Measurements from ENCODE around the gene ZNF521.

The ZNF521 gene

DNA sequence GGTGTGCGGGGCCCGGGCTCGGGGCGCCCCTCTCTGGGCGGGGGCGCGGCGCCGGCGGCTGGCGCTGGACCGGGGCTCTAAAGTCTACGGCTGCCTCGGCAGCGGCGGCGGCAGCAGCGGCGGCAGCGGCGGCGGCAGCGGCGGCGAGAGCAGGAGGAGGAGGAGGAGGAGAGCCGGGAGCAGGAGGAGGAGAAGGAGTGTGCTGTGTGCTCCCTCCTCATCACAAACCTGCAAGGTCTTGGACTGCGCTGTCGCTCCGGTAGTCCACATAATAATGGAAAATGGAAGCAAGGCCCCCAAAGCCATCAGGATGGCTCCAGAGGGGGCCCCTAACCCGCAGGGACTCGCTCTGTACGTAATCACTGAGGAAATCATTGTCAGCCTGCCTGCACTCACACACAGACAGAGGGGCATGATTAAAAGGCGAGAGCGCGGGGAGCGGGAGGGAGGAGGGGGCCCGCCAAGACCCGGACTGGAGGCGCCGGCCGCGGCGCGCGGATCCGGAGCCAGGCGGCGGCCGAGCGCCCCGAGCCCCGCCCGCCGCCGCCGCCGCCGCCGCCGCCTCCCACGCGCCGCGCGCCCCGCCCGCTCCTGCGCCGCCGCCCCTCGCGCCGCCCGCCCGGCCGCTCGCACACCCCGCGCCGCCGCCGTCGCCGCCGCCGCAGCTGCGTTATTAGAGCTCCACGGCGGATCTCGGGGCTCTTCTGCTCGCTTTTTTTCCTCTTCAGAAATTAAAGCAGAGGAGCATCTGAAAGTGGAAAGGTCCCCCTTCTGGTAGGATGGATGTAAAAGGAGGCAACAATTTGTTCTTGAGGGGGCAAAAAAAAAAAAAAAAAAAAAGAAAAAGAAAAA lies at the start of gene ZNF521:
Gene ZNF521 (minus strand): TSS at position 390 of the 852 bp plus-strand sequence. CDS start 1,220 bp downstream, outside the sequence.
- H3K4me1 ChIP-seq (ENCODE audit: insufficient read depth, low read length): peaks cover 36% of the 10 kb centered on the region

DNA sequence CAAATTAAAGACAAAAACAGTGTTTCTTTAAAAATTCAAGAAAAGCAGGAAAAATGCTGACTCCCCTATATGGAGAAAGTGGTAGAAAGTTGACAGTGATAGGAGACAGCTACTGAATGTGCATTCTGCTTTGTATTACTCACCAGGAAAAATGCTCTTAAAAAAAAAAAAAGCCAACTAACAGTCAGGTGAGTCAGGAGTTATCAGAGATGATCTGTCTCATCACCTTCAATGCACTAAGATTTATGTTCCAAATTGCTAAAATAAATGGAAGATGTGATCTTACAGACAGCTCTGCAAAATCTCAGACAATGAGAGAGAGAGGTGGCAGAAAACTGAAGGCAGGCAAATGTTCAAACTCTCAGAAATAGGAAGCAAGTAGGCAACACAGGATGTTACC lies 47.6 kb upstream of the ZNF521 start:
- H3K4me3 ChIP-seq (ENCODE audit: low read length): no peak overlapping the region

More for the DNA sequence above, at the start of gene ZNF521:
- Histone ChIP-seq H3K4me3 (ENCODE audit: low read length) (peak within 1 kb of the TSS; percentile 100), H3K27me3 (ENCODE audit: insufficient read depth, low read length) (no peaks in the 10 kb centered on the region), H3K36me3 (ENCODE audit: insufficient read depth, low read length) (no peaks in the 10 kb centered on the region), H2AFZ (ENCODE audit: low read depth, low read length) (peak within 1 kb of the TSS; percentile 32), H3K9me3 (ENCODE audit: low read length) (no peaks in the 10 kb centered on the region)

DNA sequence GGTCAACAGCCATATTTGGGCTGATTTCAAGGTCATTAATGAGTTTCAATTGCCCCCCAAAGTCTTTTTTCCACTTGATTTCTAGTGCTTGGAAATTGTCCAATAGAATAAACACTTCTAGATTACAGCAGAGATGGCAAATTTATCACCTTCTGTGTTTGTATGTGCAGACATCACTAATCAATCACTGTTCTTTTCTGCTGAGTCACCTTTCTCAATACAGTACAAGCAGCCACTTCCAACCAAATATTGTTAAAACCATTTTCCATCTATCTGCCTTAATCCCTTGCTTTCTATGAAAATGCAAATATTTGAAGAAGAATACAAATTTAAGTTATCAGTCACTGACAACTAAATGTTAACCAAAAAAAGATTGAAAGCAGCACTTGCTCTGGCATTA lies 40.2 kb upstream of the ZNF521 start:
- Histone ChIP-seq H3K36me3 (ENCODE audit: insufficient read depth, low read length) (no peaks in the 10 kb centered on the region), H3K4me3 (ENCODE audit: low read length) (no peak overlapping the region), H3K27me3 (ENCODE audit: insufficient read depth, low read length) (no peaks in the 10 kb centered on the region), H3K4me1 (ENCODE audit: insufficient read depth, low read length) (no peaks in the 10 kb centered on the region), H2AFZ (ENCODE audit: low read depth, low read length) (no peak overlapping the region), H3K9me3 (ENCODE audit: low read length) (no peaks in the 10 kb centered on the region)

More for the DNA sequence above, 47.6 kb upstream of the ZNF521 start:
- Histone ChIP-seq H3K27me3 (ENCODE audit: insufficient read depth, low read length) (no peaks in the 10 kb centered on the region), H3K36me3 (ENCODE audit: insufficient read depth, low read length) (no peaks in the 10 kb centered on the region), H3K9me3 (ENCODE audit: low read length) (no peaks in the 10 kb centered on the region), H3K4me1 (ENCODE audit: insufficient read depth, low read length) (no peaks in the 10 kb centered on the region), H2AFZ (ENCODE audit: low read depth, low read length) (no peak overlapping the region)

DNA sequence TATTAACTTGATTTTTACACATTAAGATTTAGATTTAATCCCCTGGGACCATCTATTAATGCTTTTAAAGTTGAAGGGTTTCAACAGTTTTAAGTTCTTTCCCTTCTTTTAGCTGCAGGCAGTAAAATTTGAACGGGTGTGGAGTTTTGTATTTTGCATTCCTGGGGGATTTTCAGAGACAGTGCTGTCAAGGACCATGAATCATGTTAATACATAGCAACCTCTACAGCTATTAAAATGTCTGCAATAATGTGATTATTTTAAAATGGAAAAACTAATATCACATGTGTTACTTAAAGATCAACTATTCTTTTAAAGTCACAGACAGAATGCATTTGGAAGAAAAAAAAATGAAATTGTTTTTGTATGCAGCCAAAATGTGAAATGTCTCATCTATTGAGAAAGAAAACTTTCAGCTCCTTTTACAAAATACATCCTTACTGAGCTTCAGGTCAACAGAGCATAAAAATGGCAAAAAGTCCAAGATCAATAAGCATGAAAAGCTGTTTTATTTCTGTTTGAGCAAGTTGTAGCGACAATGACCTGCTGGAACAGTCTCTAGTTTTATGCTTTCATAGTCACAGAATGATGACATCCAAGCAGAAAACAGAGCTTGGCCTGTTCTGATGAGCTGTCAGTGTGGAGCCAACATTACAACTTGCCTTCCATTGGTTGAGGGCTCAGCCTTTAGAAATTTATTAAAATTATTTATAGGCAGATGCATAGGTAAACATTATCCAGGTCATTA lies 21.6 kb upstream of the ZNF521 start:
- H3K36me3 ChIP-seq (ENCODE audit: insufficient read depth, low read length): no peaks in the 10 kb centered on the region
- H3K4me1 ChIP-seq (ENCODE audit: insufficient read depth, low read length): peaks cover 17% of the 10 kb centered on the region
- peak overlapping the region; percentile 48 for H2AFZ ChIP-seq (ENCODE audit: low read depth, low read length)
- H3K27me3 ChIP-seq (ENCODE audit: insufficient read depth, low read length): no peaks in the 10 kb centered on the region
- no peaks in the 10 kb centered on the region for H3K9me3 ChIP-seq (ENCODE audit: low read length)
- H3K4me3 ChIP-seq (ENCODE audit: low read length): no peak overlapping the region

DNA sequence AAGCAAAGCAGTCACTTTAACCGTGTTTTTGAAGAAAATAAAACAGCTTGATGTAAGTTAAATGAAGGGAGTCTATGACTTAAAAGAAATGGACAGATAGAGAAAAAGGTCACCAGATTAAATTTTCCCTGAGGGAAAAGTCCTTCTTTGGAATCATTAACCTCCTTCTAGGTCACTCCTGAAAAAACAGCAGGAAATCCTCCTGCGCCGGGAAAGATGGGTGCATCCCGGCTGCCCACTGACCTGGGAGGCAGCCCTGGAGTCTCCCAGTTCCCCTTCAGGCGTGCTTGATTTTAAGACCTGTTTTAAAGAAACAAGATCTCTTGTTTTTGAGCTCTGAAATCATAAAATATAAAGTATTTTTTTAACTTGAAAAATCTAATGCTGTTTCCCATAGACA lies 18.4 kb upstream of the ZNF521 start:
- peaks cover 7% of the 10 kb centered on the region for H3K9me3 ChIP-seq (ENCODE audit: low read length)
- no peaks in the 10 kb centered on the region for H3K36me3 ChIP-seq (ENCODE audit: insufficient read depth, low read length)
- H3K27me3 ChIP-seq (ENCODE audit: insufficient read depth, low read length): no peaks in the 10 kb centered on the region
- H3K4me3 ChIP-seq (ENCODE audit: low read length): no peak overlapping the region
- no peak overlapping the region for H2AFZ ChIP-seq (ENCODE audit: low read depth, low read length)
- peaks cover 17% of the 10 kb centered on the region for H3K4me1 ChIP-seq (ENCODE audit: insufficient read depth, low read length)

DNA sequence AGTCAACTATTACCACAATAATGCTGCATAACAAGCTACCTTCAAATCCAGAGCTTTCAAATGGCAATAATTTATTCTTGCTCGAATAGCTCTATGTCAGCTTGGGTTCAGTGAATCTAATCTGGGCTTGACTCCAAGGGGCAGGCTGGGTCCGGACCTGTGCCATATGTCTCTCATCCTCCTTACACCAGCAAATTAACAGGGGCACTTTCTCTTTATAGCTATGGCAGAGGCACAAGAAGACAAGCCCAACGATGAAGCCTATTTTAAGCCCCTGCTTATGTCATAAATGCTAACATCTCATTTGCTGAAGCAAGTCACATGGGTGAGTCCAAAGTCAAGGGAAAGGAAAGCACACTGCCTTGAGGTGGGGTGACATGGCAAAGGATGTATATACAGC lies 13.3 kb upstream of the ZNF521 start:
- no peaks in the 10 kb centered on the region for H3K4me1 ChIP-seq (ENCODE audit: insufficient read depth, low read length)
- no peak overlapping the region for H2AFZ ChIP-seq (ENCODE audit: low read depth, low read length)
- H3K9me3 ChIP-seq (ENCODE audit: low read length): peaks cover 12% of the 10 kb centered on the region
- H3K27me3 ChIP-seq (ENCODE audit: insufficient read depth, low read length): no peaks in the 10 kb centered on the region
- H3K4me3 ChIP-seq (ENCODE audit: low read length): no peak overlapping the region
- H3K36me3 ChIP-seq (ENCODE audit: insufficient read depth, low read length): no peaks in the 10 kb centered on the region

DNA sequence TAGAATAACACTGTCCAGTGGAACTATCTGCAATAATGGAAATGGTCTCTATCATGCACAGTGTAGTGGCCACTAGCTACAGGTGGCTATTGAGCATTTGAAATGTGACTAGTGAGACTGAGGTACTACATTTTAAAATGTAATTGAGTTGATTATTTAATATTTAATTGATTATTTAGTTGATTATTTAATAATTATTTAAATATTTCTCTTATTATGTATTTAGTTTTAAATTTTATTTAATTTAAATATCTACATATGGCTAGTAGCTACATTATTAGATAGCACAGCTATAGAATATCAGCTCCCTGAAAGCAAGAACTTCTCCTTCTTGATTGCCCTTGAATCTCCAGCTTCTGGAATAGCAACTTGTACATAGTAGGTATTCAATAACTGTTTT lies 12.8 kb upstream of the ZNF521 start:
- Histone ChIP-seq H3K9me3 (ENCODE audit: low read length) (peaks cover 12% of the 10 kb centered on the region), H3K4me1 (ENCODE audit: insufficient read depth, low read length) (no peaks in the 10 kb centered on the region), H3K36me3 (ENCODE audit: insufficient read depth, low read length) (no peaks in the 10 kb centered on the region), H2AFZ (ENCODE audit: low read depth, low read length) (no peak overlapping the region), H3K27me3 (ENCODE audit: insufficient read depth, low read length) (no peaks in the 10 kb centered on the region), H3K4me3 (ENCODE audit: low read length) (no peak overlapping the region)

GRCh38 chr18:25360301-25360899 lies 8.4 kb upstream of the ZNF521 start:
- Histone ChIP-seq H3K4me1 (ENCODE audit: insufficient read depth, low read length) (no peaks in the 10 kb centered on the region), H3K4me3 (ENCODE audit: low read length) (no peak overlapping the region), H3K9me3 (ENCODE audit: low read length) (peaks cover 6% of the 10 kb centered on the region), H3K27me3 (ENCODE audit: insufficient read depth, low read length) (no peaks in the 10 kb centered on the region), H2AFZ (ENCODE audit: low read depth, low read length) (no peak overlapping the region), H3K36me3 (ENCODE audit: insufficient read depth, low read length) (no peaks in the 10 kb centered on the region)

DNA sequence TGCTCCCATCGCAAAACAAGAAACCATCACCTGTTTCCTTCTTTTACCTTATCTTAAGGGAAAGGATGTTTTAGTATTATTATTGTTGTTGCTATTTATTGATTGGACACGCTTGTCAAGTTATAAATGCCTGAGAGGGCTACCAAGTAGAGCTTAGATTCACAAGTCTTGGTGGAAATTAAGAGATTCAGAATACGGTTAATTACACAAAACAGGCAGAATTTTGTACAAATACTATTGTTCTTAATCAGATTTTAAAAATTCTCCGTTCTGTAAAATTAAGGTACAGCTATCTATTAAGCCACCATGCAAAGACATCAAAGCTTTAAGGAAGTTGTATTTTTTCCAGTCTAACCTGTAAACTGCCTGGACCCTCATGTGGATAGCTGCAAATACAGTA lies 1.1 kb upstream of the ZNF521 start:
- Histone ChIP-seq H3K36me3 (ENCODE audit: insufficient read depth, low read length) (no peaks in the 10 kb centered on the region), H3K4me1 (ENCODE audit: insufficient read depth, low read length) (peaks cover 25% of the 10 kb centered on the region), H2AFZ (ENCODE audit: low read depth, low read length) (peak overlapping the region; percentile 32), H3K4me3 (ENCODE audit: low read length) (peak overlapping the region; percentile 75), H3K27me3 (ENCODE audit: insufficient read depth, low read length) (no peaks in the 10 kb centered on the region), H3K9me3 (ENCODE audit: low read length) (no peaks in the 10 kb centered on the region)

DNA sequence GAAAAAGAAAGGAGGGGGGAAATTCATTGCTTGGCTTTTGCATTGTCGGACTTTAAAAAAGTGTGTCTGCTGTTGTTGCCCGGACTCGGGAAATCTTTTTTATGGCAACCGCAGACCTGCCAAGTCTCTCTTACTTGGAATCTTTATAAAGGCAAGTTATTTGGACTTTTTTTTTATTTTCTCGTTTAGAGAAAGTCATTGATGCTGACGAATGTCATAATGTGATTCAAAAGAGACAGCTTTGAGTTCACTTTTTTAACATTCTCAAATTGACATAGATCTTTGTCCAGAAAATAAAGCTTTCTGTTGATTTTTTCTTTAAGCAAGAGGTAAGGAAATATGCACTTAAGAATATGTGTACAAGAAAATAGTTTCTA lies 651 bp upstream of the ZNF521 start:
- Histone ChIP-seq H3K36me3 (ENCODE audit: insufficient read depth, low read length) (no peaks in the 10 kb centered on the region), H3K27me3 (ENCODE audit: insufficient read depth, low read length) (no peaks in the 10 kb centered on the region), H3K9me3 (ENCODE audit: low read length) (no peaks in the 10 kb centered on the region), H3K4me1 (ENCODE audit: insufficient read depth, low read length) (peaks cover 30% of the 10 kb centered on the region), H3K4me3 (ENCODE audit: low read length) (peak overlapping the region; percentile 75), H2AFZ (ENCODE audit: low read depth, low read length) (peak overlapping the region; percentile 32)

GRCh38 chr18:25351280-25351775 lies 638 bp downstream of the ZNF521 start:
- Histone ChIP-seq H2AFZ (ENCODE audit: low read depth, low read length) (no peak overlapping the region), H3K27me3 (ENCODE audit: insufficient read depth, low read length) (no peaks in the 10 kb centered on the region), H3K9me3 (ENCODE audit: low read length) (no peaks in the 10 kb centered on the region), H3K36me3 (ENCODE audit: insufficient read depth, low read length) (no peaks in the 10 kb centered on the region), H3K4me3 (ENCODE audit: low read length) (peak overlapping the region; percentile 100), H3K4me1 (ENCODE audit: insufficient read depth, low read length) (peaks cover 43% of the 10 kb centered on the region)

GRCh38 chr18:25350489-25351251 lies 1.3 kb downstream of the ZNF521 start:
- no peaks in the 10 kb centered on the region for H3K36me3 ChIP-seq (ENCODE audit: insufficient read depth, low read length)
- no peaks in the 10 kb centered on the region for H3K27me3 ChIP-seq (ENCODE audit: insufficient read depth, low read length)
- H2AFZ ChIP-seq (ENCODE audit: low read depth, low read length): no peak overlapping the region
- peaks cover 49% of the 10 kb centered on the region for H3K4me1 ChIP-seq (ENCODE audit: insufficient read depth, low read length)
- H3K4me3 ChIP-seq (ENCODE audit: low read length): peak overlapping the region; percentile 100
- no peaks in the 10 kb centered on the region for H3K9me3 ChIP-seq (ENCODE audit: low read length)
